Body of pancreas (tissue), 4 donors: ENCODE data around the gene ULK4.

Source experiments
- POLR2A ChIP-seq, 3 donors: fragments of 450-650 bp; IDR thresholded peaks; one replicate each; pipeline ENCODE4 v1.6.1; 2016; ENCODE audit warnings: antibody characterized with exemption in 3 of 3, mild to moderate bottlenecking in 2 of 3
- TF ChIP-seq, protein P1 (sequence below), 7 experiments: fragments of 450-650 bp in 4 of 7; fragments of 200-600 bp in 3 of 7; sonication (generic) in 3 of 7; IDR thresholded peaks; one replicate each; pipeline ENCODE4 v1.5.1; 2016 to 2019; ENCODE audit warnings: antibody characterized with exemption in 7 of 7

DNA sequence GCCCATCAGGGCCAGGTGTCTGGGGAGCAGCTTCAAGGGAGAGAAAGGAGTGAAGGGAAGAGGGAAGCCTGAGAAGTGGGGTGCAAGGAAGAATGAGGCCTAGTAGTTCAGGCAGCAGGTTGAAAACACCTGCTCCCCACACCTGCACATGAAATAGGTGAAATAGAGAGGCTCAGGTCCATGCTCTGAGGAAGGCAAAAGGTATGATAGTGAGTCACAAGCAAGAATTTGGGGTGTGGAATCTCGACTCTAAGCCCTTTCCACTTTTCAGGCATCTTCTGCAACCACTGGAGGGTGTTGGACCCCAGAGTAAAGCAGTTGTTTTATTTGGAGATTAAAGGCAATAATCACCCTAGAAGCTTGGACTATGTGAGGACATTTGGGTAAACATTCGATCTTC, 605.1 kb downstream of the ULK4 start:
- TF ChIP-seq POLR2A (IDR thresholded peaks at IDR 0.05): no peak
- TF ChIP-seq, protein P1, sequence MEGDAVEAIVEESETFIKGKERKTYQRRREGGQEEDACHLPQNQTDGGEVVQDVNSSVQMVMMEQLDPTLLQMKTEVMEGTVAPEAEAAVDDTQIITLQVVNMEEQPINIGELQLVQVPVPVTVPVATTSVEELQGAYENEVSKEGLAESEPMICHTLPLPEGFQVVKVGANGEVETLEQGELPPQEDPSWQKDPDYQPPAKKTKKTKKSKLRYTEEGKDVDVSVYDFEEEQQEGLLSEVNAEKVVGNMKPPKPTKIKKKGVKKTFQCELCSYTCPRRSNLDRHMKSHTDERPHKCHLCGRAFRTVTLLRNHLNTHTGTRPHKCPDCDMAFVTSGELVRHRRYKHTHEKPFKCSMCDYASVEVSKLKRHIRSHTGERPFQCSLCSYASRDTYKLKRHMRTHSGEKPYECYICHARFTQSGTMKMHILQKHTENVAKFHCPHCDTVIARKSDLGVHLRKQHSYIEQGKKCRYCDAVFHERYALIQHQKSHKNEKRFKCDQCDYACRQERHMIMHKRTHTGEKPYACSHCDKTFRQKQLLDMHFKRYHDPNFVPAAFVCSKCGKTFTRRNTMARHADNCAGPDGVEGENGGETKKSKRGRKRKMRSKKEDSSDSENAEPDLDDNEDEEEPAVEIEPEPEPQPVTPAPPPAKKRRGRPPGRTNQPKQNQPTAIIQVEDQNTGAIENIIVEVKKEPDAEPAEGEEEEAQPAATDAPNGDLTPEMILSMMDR (IDR thresholded peaks at IDR 0.05): no peak
